Neural progenitor cell (in vitro differentiated cells): Measurements from ENCODE around the gene LPP.

Experiments
- EZH2 ChIP-seq: fragments of 200-600 bp; sonication (generic); IDR thresholded peaks from 2 replicates; pipeline ENCODE4 v1.6.1; 2017; ENCODE audit warnings: antibody characterized with exemption, mild to moderate bottlenecking, moderate library complexity
- TF ChIP-seq, protein P1 (sequence below): fragments of 200-600 bp; sonication (generic); IDR thresholded peaks from 2 replicates; pipeline ENCODE4 v1.5.1; 2017; ENCODE audit warnings: antibody characterized with exemption, mild to moderate bottlenecking

DNA sequence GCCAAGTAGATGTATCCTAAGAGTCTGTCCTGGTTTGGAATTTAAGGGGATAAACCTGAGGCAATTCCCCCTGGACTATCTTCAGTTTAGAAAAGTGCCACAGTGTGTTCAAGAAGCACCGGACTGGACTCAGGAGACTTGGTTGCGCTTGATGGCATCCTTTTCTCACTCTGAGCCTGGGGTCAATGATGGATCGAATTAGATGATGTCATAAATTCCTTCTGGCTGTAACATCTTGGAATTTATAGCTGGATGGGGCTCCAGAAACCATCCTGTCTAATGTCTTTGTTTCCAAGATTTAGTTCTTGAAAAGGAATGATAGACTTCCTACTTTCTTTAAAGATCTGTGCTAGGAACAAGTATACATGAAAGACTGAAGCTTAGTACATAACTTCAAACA lies 280.6 kb downstream of the LPP start:
- no peak for TF ChIP-seq EZH2
- TF ChIP-seq, protein P1, sequence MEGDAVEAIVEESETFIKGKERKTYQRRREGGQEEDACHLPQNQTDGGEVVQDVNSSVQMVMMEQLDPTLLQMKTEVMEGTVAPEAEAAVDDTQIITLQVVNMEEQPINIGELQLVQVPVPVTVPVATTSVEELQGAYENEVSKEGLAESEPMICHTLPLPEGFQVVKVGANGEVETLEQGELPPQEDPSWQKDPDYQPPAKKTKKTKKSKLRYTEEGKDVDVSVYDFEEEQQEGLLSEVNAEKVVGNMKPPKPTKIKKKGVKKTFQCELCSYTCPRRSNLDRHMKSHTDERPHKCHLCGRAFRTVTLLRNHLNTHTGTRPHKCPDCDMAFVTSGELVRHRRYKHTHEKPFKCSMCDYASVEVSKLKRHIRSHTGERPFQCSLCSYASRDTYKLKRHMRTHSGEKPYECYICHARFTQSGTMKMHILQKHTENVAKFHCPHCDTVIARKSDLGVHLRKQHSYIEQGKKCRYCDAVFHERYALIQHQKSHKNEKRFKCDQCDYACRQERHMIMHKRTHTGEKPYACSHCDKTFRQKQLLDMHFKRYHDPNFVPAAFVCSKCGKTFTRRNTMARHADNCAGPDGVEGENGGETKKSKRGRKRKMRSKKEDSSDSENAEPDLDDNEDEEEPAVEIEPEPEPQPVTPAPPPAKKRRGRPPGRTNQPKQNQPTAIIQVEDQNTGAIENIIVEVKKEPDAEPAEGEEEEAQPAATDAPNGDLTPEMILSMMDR: no peak
